IMR-90 (cell line): Measurements from ENCODE around the gene DTX3.

Source experiments
- CEBPB ChIP-seq: IDR thresholded peaks from 2 replicates; pipeline ENCODE4 v1.6.1; 2012; ENCODE audit warnings: low read depth, low read length, improper control_type of control experiment
- CHD1 ChIP-seq: IDR thresholded peaks from 2 replicates; pipeline ENCODE4 v1.6.1; 2012; ENCODE audit warnings: low read depth, low read length, improper control_type of control experiment
- CTCF ChIP-seq: conservative IDR thresholded peaks from 2 replicates; pipeline ENCODE4 v1.5.1; 2012; ENCODE audit warnings: mild to moderate bottlenecking, low read depth, low read length, improper control_type of control experiment
- ELK1 ChIP-seq: fragments of 150-350 bp; IDR thresholded peaks from 2 replicates; pipeline ENCODE4 v1.6.1; 2016; ENCODE audit warnings: low read depth, mild to moderate bottlenecking, low read length, moderate library complexity, borderline replicate concordance
- FOS ChIP-seq: fragments of 150-350 bp; IDR thresholded peaks from 2 replicates; pipeline ENCODE4 v1.6.1; 2016; ENCODE audit warnings: low read depth, low read length
- MAFK ChIP-seq: IDR thresholded peaks from 2 replicates; pipeline ENCODE4 v1.6.1; 2012; ENCODE audit warnings: low read depth, low read length, improper control_type of control experiment
- MAZ ChIP-seq: IDR thresholded peaks from 2 replicates; pipeline ENCODE4 v1.6.1; 2012; ENCODE audit warnings: low read depth, mild to moderate bottlenecking, low read length, improper control_type of control experiment, moderate library complexity, borderline replicate concordance
- MXI1 ChIP-seq: IDR thresholded peaks from 2 replicates; pipeline ENCODE4 v1.6.1; 2012; ENCODE audit warnings: low read depth, mild to moderate bottlenecking, low read length, moderate library complexity, borderline replicate concordance
- POLR2A ChIP-seq: IDR thresholded peaks from 2 replicates; pipeline ENCODE4 v1.6.1; 2012; ENCODE audit warnings: mild to moderate bottlenecking, low read depth, low read length
- RAD21 ChIP-seq: IDR thresholded peaks from 2 replicates; pipeline ENCODE4 v1.6.1; 2012; ENCODE audit warnings: low read length, improper control_type of control experiment
- RCOR1 ChIP-seq: IDR thresholded peaks from 2 replicates; pipeline ENCODE4 v1.6.1; 2012; ENCODE audit warnings: mild to moderate bottlenecking, low read length, improper control_type of control experiment; ENCODE audit not compliant: insufficient replicate concordance
- RFX5 ChIP-seq: IDR thresholded peaks from 2 replicates; pipeline ENCODE4 v1.8.0; 2012; ENCODE audit warnings: low read depth, mild to moderate bottlenecking, low read length, moderate library complexity
- SMC3 ChIP-seq: fragments of 150-350 bp; IDR thresholded peaks from 2 replicates; pipeline ENCODE4 v1.6.1; 2016; ENCODE audit warnings: low read depth, mild to moderate bottlenecking, antibody characterized with exemption, low read length, moderate library complexity
- USF2 ChIP-seq: fragments of 150-350 bp; IDR thresholded peaks from 2 replicates; pipeline ENCODE4 v1.6.1; 2017; ENCODE audit warnings: mild to moderate bottlenecking, antibody characterized with exemption, low read length, low read depth

- TF ChIP-seq CTCF (no peak), FOS (no peak), RFX5 (no peak), MAFK (no peak), POLR2A (no peak), USF2 (no peak), RAD21 (no peak), CEBPB (no peak), SMC3 (no peak), MXI1 (no peak), MAZ (no peak), RCOR1 (no peak), CHD1 (no peak), ELK1 (no peak)
These were observed 37.2 kb downstream of the DTX3 start for GRCh38 chr12:57641699-57642442.
